ENCODE measurements around the gene INO80E. TPM values are rescaled to one million over a fixed set of nuclear protein-coding genes. Genes with fewer than 3 reads are reported as not detected.

INO80E gene
- total RNA-seq, 1 donor from 2014 or later = 14.2 TPM

GRCh38 chr16:29992344-29992967, 3.6 kb upstream of the INO80E start:
- no peak for DNase-seq (ENCODE audit: low read depth in 2 of 2)

GRCh38 chr16:29993191-29993902, 2.7 kb upstream of the INO80E start:
- DNase-seq (ENCODE audit: low read depth in 2 of 2) = no peak

- no peak for DNase-seq (ENCODE audit: low read depth in 2 of 2)
Measured at GRCh38 chr16:29993903-29994599, 2.0 kb upstream of the INO80E start.

GRCh38 chr16:29994600-29995323, 1.3 kb upstream of the INO80E start:
- peak in 1 of 2 donors; percentile 32 for DNase-seq (ENCODE audit: low read depth in 2 of 2)

GRCh38 chr16:29995324-29995910, 624 bp upstream of the INO80E start, which contains the start of gene HIRIP3:
TSS of gene HIRIP3 (minus strand) at chr16:29995617. CDS start at chr16:29995605, 12 bp downstream.
- peak; percentile 52 to 76 for DNase-seq (ENCODE audit: low read depth in 2 of 2)

- DNase-seq (ENCODE audit: low read depth in 2 of 2) = no peak
Measured at GRCh38 chr16:29996766-29997250, 767 bp downstream of the INO80E start.

- DNase-seq (ENCODE audit: low read depth in 2 of 2) = no peak
Measured at GRCh38 chr16:29999605-30000004, 3.6 kb downstream of the INO80E start.

GRCh38 chr16:30000735-30001631, 4.9 kb downstream of the INO80E start:
- DNase-seq (ENCODE audit: low read depth in 2 of 2) = no peak

- no peak for DNase-seq (ENCODE audit: low read depth in 2 of 2)
Measured at GRCh38 chr16:30002614-30003346, 6.7 kb downstream of the INO80E start.

GRCh38 chr16:30003670-30004423, 7.8 kb downstream of the INO80E start:
- no peak for DNase-seq (ENCODE audit: low read depth in 2 of 2)

GRCh38 chr16:30004424-30004776, 8.4 kb downstream of the INO80E start:
- no peak for DNase-seq (ENCODE audit: low read depth in 2 of 2)

- DNase-seq (ENCODE audit: low read depth in 2 of 2) = no peak
Measured at GRCh38 chr16:30004811-30005242, 8.8 kb downstream of the INO80E start.

GRCh38 chr16:30005341-30006094, 9.5 kb downstream of the INO80E start:
- DNase-seq (ENCODE audit: low read depth in 2 of 2) = peak; percentile 25 to 61

- DNase-seq (ENCODE audit: low read depth in 2 of 2) = no peak
Measured at GRCh38 chr16:30006095-30006473, 10.0 kb downstream of the INO80E start.

GRCh38 chr16:30006659-30007377, 10.8 kb downstream of the INO80E start:
- DNase-seq (ENCODE audit: low read depth in 2 of 2) = no peak

GRCh38 chr16:30007378-30007895, 11.4 kb downstream of the INO80E start:
- DNase-seq (ENCODE audit: low read depth in 2 of 2) = no peak
